ENCODE data around the gene MMD.
"Not testable (repeated sequence)": the region's sequence is repeated elsewhere in the genome, so short reads cannot be mapped to it uniquely, and the experiment has no call there.

MMD gene

GRCh38 chr17:55413825-55414489, 7.7 kb downstream of the MMD start:
- TF ChIP-seq EZH2 (IDR thresholded peaks at IDR 0.05) (no peak), FOXP2 (optimal IDR thresholded peaks at IDR 0.05; ENCODE audit: control extremely low read depth, extremely low read length, insufficient read depth) (no peak), POLR2AphosphoS5 (IDR thresholded peaks at IDR 0.05; ENCODE audit: borderline replicate concordance, low read depth, low read length) (no peak)
- Histone ChIP-seq H3K9ac (ENCODE audit: insufficient read length) (no peak overlapping the region), H3K4me3 (no peak overlapping the region), H3K27ac (no peak overlapping the region), H3K9me3 (ENCODE audit: low read depth, low read length) (no peaks in the 10 kb centered on the region), H3K36me3 (ENCODE audit: insufficient read depth, low read length) (peaks cover 8% of the 10 kb centered on the region; the same call in 1 of the 2 replicates)
- DNase-seq (ENCODE audit: low read depth, low spot score), result no peak

GRCh38 chr17:55411463-55411855, 10.2 kb downstream of the MMD start:
- Histone ChIP-seq H3K27ac (no peak overlapping the region), H3K9ac (ENCODE audit: insufficient read length) (no peak overlapping the region), H3K9me3 (ENCODE audit: low read depth, low read length) (no peaks in the 10 kb centered on the region), H3K36me3 (ENCODE audit: insufficient read depth, low read length) (peaks cover 8% of the 10 kb centered on the region; the same call in 1 of the 2 replicates), H3K4me3 (no peak overlapping the region)
- DNase-seq (ENCODE audit: low read depth, low spot score), result no peak
- TF ChIP-seq POLR2AphosphoS5 (IDR thresholded peaks at IDR 0.05; ENCODE audit: borderline replicate concordance, low read depth, low read length) (no peak), EZH2 (IDR thresholded peaks at IDR 0.05) (no peak), FOXP2 (optimal IDR thresholded peaks at IDR 0.05; ENCODE audit: control extremely low read depth, extremely low read length, insufficient read depth) (no peak)

GRCh38 chr17:55410722-55411462, 10.7 kb downstream of the MMD start:
- no peaks in the 10 kb centered on the region for H3K9me3 ChIP-seq (ENCODE audit: low read depth, low read length)
- no peak for TF ChIP-seq FOXP2 (optimal IDR thresholded peaks at IDR 0.05; ENCODE audit: control extremely low read depth, extremely low read length, insufficient read depth)
- TF ChIP-seq POLR2AphosphoS5 (IDR thresholded peaks at IDR 0.05; ENCODE audit: borderline replicate concordance, low read depth, low read length), result no peak
- TF ChIP-seq EZH2 (IDR thresholded peaks at IDR 0.05), result no peak
- H3K9ac ChIP-seq (ENCODE audit: insufficient read length), result no peak overlapping the region
- no peak overlapping the region for H3K27ac ChIP-seq
- H3K4me3 ChIP-seq, result no peak overlapping the region
- no peak for DNase-seq (ENCODE audit: low read depth, low spot score)
- peaks cover 8% of the 10 kb centered on the region; the same call in 1 of the 2 replicates for H3K36me3 ChIP-seq (ENCODE audit: insufficient read depth, low read length)

DNA sequence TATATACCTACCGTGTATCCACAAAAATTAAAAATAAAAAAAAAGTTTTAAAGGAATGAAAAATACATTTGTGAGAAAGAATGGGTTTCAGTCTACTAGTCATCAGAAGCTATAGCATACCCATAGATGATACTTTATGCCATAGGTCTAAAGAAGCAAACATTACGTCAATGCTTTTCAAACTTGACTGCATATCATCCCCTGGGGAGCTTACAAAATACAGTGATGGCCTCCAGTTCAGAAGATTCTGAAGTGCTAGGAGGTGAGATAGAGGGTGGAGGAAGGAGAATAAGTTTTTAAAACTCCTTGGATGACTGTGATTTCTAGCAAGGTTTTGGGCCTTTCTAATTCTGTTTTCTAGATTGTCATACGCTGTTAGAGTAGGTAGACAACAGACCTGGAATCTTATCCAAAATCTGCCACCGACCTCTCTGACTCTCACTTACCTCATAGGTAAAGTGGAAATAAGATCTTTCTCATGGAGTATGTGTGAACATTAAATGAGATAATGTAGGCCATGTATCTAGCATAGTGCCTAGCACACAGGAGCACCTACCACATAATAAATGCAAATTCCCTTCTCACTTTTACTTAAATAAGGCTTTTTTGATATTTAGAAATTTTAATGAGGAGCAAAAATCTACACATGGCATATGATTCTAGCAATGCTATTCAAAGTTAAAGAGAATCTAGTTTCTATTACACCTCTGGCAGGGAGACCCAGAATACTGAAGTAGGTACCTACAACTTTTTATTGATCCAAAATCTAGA, 12.4 kb downstream of the MMD start:
- no peak overlapping the region for H3K27ac ChIP-seq
- TF ChIP-seq EZH2 (IDR thresholded peaks at IDR 0.05) (no peak), POLR2AphosphoS5 (IDR thresholded peaks at IDR 0.05; ENCODE audit: borderline replicate concordance, low read depth, low read length) (no peak), FOXP2 (optimal IDR thresholded peaks at IDR 0.05; ENCODE audit: control extremely low read depth, extremely low read length, insufficient read depth) (no peak)
- peaks cover 8% of the 10 kb centered on the region; the same call in 1 of the 2 replicates for H3K36me3 ChIP-seq (ENCODE audit: insufficient read depth, low read length)
- no peak overlapping the region for H3K9ac ChIP-seq (ENCODE audit: insufficient read length)
- DNase-seq (ENCODE audit: low read depth, low spot score), result no peak
- no peaks in the 10 kb centered on the region for H3K9me3 ChIP-seq (ENCODE audit: low read depth, low read length)
- no peak overlapping the region for H3K4me3 ChIP-seq

DNA sequence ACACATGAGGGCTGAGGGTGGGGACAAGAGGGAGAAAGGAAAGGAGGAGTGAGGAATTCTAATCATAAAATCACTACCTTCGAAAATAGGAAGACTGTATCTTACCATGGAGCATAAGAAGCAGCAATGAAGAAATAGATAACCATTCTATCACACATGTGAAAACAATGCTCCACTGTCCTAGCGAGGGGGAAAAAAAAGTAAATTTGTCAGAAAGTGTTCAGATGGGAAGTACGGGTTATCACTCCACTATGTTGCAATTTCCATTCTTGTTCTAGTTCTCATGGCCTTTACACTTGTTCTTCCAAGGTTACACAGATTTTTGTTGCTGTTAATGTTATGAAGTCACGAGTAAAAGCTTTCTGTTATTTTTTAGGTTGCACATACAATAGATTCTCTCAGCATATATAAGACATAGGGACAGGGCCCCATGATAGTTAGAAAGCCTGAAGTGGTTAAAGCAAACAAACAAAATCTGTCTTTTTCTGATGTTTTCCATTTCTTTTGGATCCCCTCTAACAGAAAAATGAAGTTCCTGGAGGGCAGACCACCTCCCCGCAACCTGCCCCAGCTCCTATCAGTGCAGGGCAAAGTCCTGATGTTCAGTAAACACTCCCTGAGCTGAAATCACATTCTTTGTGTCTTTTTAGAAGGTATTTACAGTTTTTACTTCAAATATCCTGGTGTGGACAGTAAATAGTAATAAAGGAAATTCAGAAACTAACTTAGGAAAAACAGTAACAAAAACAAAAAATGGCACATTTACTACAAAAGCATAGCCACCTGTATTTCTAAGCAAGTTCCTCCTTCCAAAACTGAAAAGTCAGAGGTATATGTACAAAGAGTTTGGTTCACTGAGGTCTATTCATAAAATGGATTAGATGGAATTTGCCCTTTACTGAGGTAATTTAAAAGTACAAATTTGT, 13.7 kb downstream of the MMD start:
- Histone ChIP-seq H3K27ac (no peak overlapping the region), H3K9me3 (ENCODE audit: low read depth, low read length) (no peaks in the 10 kb centered on the region), H3K36me3 (ENCODE audit: insufficient read depth, low read length) (peaks cover 8% of the 10 kb centered on the region; the same call in 1 of the 2 replicates), H3K9ac (ENCODE audit: insufficient read length) (no peak overlapping the region), H3K4me3 (no peak overlapping the region)
- no peak for DNase-seq (ENCODE audit: low read depth, low spot score)
- TF ChIP-seq FOXP2 (optimal IDR thresholded peaks at IDR 0.05; ENCODE audit: control extremely low read depth, extremely low read length, insufficient read depth) (no peak), POLR2AphosphoS5 (IDR thresholded peaks at IDR 0.05; ENCODE audit: borderline replicate concordance, low read depth, low read length) (no peak), EZH2 (IDR thresholded peaks at IDR 0.05) (no peak)

DNA sequence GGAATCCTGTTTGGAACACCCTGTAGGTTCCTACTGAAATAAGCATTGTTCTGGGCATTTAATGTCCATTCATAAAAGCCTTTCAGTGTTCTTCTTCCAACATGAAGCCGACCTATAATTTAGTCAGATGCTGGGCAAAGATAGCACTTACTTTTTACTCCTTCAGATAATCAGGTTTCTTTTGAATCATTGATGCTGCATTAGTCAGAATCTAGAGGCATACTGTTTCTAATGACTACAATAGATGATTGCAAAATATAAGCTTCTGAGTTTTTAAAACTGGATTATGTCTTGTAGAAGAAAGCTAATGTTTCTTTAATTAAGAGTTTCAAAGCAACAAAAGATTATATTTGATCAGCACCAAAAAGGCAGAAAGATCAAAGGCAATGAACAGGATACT, 16.0 kb downstream of the MMD start:
- DNase-seq (ENCODE audit: low read depth, low spot score), result no peak
- H3K9me3 ChIP-seq (ENCODE audit: low read depth, low read length), result no peaks in the 10 kb centered on the region
- TF ChIP-seq FOXP2 (optimal IDR thresholded peaks at IDR 0.05; ENCODE audit: control extremely low read depth, extremely low read length, insufficient read depth) (no peak), POLR2AphosphoS5 (IDR thresholded peaks at IDR 0.05; ENCODE audit: borderline replicate concordance, low read depth, low read length) (no peak), EZH2 (IDR thresholded peaks at IDR 0.05) (no peak)
- no peak overlapping the region for H3K9ac ChIP-seq (ENCODE audit: insufficient read length)
- no peak overlapping the region for H3K4me3 ChIP-seq
- H3K36me3 ChIP-seq (ENCODE audit: insufficient read depth, low read length), result peaks cover 2% of the 10 kb centered on the region; the same call in 1 of the 2 replicates
- no peak overlapping the region for H3K27ac ChIP-seq

DNA sequence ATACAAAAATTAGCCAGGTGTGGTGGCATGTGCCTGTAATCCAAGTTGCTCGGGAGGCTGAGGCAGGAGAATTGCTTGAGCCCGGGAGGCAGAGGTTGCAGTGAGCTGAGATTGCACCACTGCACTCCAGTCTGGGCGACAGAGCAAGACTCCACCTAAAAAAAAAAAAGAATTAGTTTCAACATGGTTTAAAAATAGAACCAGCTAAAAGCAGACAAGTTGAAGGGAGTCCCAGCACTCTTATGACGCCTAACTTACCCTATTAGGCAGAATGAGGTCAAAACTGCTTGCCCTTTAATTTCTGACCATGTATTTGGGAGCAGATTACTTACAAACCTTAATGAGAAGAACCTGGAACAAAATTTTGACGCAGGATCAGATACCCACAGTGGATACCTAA, 17.4 kb downstream of the MMD start:
- DNase-seq (ENCODE audit: low read depth, low spot score); H3K36me3 ChIP-seq (ENCODE audit: insufficient read depth, low read length): not testable (repeated sequence)

More for the DNA sequence above, 17.4 kb downstream of the MMD start:
- H3K9ac ChIP-seq (ENCODE audit: insufficient read length); H3K27ac ChIP-seq; H3K9me3 ChIP-seq (ENCODE audit: low read depth, low read length); H3K4me3 ChIP-seq: not testable (repeated sequence)

All from SK-N-MC (cell line).